AG04450 (cell line): ENCODE results near the gene CGB5. TPM values are rescaled to one million over a fixed set of nuclear protein-coding genes. Genes with fewer than 3 reads are reported as not detected.

ENCODE experiments used
- CTCF ChIA-PET: fragments of 300-600, 350-600 bp; formaldehyde crosslinking; extraction: SDS; loops from one replicate; lab custom pipeline; 2022; ENCODE audit warnings: antibody characterized with exemption, inconsistent platforms; lab: Charles Lee
- POLR2A ChIA-PET: fragments of 350-600 bp; formaldehyde crosslinking; extraction: SDS; loops from one replicate; lab custom pipeline; 2021; ENCODE audit warnings: antibody characterized with exemption, inconsistent platforms; lab: Yijun Ruan, JAX
- DNase-seq: peaks from one replicate; pipeline ENCODE4 v3.0.0-alpha.2; 2011; ENCODE audit warnings: low read depth, low spot score
- H3K27ac ChIP-seq: one replicate; pipeline ENCODE4 v1.5.1; 2012; ENCODE audit warnings: low read depth, low read length, control low read depth
- H3K27me3 ChIP-seq: one replicate; pipeline ENCODE4 v1.6.0; 2012; ENCODE audit warnings: low read length; ENCODE audit not compliant: control insufficient read depth, insufficient read depth
- H3K4me3 ChIP-seq: 2 replicates; pipeline ENCODE4 v1.5.1; 2011; ENCODE audit warnings: mild to moderate bottlenecking, low read depth, low read length, control low read depth
- H3K9me3 ChIP-seq: 2 replicates; pipeline ENCODE4 v1.5.1; 2012; ENCODE audit warnings: low read length; ENCODE audit not compliant: control insufficient read depth, insufficient read depth
- polyA plus RNA-seq: library from polyadenylated mRNA; depleted of rRNA; stranded (reverse); fragments of >200 nt; gene quantifications from 2 replicates; pipeline ENCODE4 v1.2.3, GENCODE V29; 2011
- TF ChIP-seq, protein P1 (sequence below): IDR thresholded peaks from 2 replicates; pipeline ENCODE4 v1.5.1; 2011; ENCODE audit warnings: low read depth, low read length, control low read depth, inconsistent platforms

The CGB5 gene
- polyA plus RNA-seq, 1 experiment: not detected

DNA sequence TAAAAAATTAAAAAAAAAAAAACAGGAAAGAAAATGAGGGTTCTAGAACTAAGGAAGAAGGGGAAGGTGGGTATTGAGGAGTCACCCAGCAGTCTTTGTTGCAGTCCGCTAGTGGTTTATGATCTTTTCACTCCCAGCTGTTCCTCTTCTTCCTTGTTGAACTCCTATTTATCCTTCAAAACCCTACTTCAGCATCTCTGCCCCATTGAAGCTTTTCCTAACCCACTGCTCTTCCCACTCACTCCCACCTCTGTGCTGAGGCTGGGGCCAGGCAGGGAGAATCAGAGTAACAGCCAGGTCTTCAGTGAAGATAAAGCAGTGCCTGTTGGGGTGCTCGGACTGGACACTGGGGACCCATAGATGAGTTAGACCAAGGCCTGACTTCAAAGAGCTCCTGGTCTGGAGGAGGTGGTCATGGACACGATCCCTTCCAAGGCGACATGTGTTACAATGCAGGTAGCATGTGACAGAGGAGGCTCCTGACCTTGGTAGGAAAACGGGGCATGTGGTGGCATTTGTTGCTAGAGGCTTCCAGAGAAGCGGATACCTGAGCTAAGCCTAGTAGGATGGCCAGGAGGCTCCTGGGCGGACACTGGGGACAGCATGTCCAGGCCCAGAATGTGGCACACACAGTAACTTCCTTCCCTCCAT is 38.6 kb upstream of the CGB5 start:
- no peak for DNase-seq
- TF ChIP-seq, protein P1, sequence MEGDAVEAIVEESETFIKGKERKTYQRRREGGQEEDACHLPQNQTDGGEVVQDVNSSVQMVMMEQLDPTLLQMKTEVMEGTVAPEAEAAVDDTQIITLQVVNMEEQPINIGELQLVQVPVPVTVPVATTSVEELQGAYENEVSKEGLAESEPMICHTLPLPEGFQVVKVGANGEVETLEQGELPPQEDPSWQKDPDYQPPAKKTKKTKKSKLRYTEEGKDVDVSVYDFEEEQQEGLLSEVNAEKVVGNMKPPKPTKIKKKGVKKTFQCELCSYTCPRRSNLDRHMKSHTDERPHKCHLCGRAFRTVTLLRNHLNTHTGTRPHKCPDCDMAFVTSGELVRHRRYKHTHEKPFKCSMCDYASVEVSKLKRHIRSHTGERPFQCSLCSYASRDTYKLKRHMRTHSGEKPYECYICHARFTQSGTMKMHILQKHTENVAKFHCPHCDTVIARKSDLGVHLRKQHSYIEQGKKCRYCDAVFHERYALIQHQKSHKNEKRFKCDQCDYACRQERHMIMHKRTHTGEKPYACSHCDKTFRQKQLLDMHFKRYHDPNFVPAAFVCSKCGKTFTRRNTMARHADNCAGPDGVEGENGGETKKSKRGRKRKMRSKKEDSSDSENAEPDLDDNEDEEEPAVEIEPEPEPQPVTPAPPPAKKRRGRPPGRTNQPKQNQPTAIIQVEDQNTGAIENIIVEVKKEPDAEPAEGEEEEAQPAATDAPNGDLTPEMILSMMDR: no peak
- H3K27me3 ChIP-seq: no peaks in the 10 kb centered on the region
- POLR2A ChIA-PET: interaction anchor here (1.1 kb wide), 1 partner anchor 12 kb away, joined by 3 read pairs; the partner anchor contains the start of gene GYS1
- H3K27ac ChIP-seq: no peak overlapping the region
- CTCF ChIA-PET: interaction anchor here (2.2 kb wide), 1 partner anchor 11 kb away, joined by 15 read pairs; the partner anchor contains the start of genes GYS1 and RUVBL2
- H3K4me3 ChIP-seq: no peak overlapping the region
- H3K9me3 ChIP-seq: no peaks in the 10 kb centered on the region; the same call in 1 of the 2 replicates

- Histone ChIP-seq H3K27ac (no peak overlapping the region), H3K27me3 (no peaks in the 10 kb centered on the region), H3K9me3 (no peaks in the 10 kb centered on the region; the same call in 1 of the 2 replicates), H3K4me3 (no peak overlapping the region)
- TF ChIP-seq, protein P1: no peak
- ChIA-PET CTCF (no interaction called here), POLR2A (interaction anchor here (1.0 kb wide), 1 partner anchor 15 kb away, joined by 4 read pairs; no protein-coding TSS in a partner anchor)
- no peak for DNase-seq
Observed at GRCh38 chr19:49006905-49007304, 36.7 kb upstream of the CGB5 start.

- Histone ChIP-seq H3K27ac (no peak overlapping the region), H3K27me3 (no peaks in the 10 kb centered on the region), H3K4me3 (no peak overlapping the region), H3K9me3 (no peaks in the 10 kb centered on the region; the same call in 1 of the 2 replicates)
- ChIA-PET CTCF (interaction anchor here (1.0 to 2.9 kb wide), 4 partner anchors 10 to 137 kb away, joined by 3 to 30 read pairs (median 10); partner anchors contain the start of genes GYS1 and RUVBL2), POLR2A (no interaction called here)
- TF ChIP-seq, protein P1: no peak
- no peak for DNase-seq
Observed at GRCh38 chr19:49009828-49010227, 33.8 kb upstream of the CGB5 start.

DNA sequence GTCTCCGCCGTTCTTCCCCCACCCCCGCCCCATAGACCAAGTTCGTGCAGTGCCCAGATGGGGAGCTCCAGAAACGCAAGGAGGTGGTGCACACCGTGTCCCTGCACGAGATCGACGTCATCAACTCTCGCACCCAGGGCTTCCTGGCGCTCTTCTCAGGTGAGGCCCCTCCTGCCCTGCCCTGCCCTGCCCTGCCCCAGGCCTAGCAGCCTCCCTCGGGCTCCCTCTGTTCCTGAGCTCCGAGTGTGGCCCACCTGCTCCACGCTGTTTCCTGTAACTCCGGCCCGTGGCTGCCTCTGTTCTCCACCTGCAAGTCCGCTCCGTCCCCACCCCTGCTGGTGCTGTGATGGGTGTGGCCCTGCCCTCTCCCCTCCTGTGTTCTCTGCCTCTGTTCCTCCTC is 33.2 kb upstream of the CGB5 start:
- CTCF ChIA-PET: interaction anchor here (1.2 to 2.2 kb wide), 2 partner anchors 11 to 17 kb away, joined by 4 to 14 read pairs; partner anchors contain the start of genes GYS1 and RUVBL2

More for the DNA sequence above, 33.2 kb upstream of the CGB5 start:
- no peak for DNase-seq
- H3K27ac ChIP-seq: no peak overlapping the region
- H3K27me3 ChIP-seq: no peaks in the 10 kb centered on the region
- POLR2A ChIA-PET: no interaction called here
- TF ChIP-seq, protein P1: no peak
- no peak overlapping the region for H3K4me3 ChIP-seq
- H3K9me3 ChIP-seq: no peaks in the 10 kb centered on the region; the same call in 1 of the 2 replicates
